Kidney (tissue), 14 donors: ENCODE data around the gene ZNF646. TPM values are rescaled to one million over a fixed set of nuclear protein-coding genes. Genes with fewer than 3 reads are reported as not detected.

Experiments
- DNase-seq, 5 donors: peaks; one replicate each; pipeline ENCODE4 v3.0.0-alpha.2; 2013 to 2020
- FAIRE-seq: peaks from 2 replicates; lab custom pipeline; 2012; peaks lifted over from hg19 to GRCh38; lab: Jason Lieb, UNC
- H3K27ac ChIP-seq, 2 donors: one replicate each; pipeline ENCODE4 v1.7.0; 2013; ENCODE audit warnings: low read depth in 2 of 2, low read length in 2 of 2, inconsistent platforms in 1 of 2
- H3K27me3 ChIP-seq: one replicate; pipeline ENCODE4 v1.7.1; 2013; ENCODE audit warnings: low read length, inconsistent platforms; ENCODE audit not compliant: control insufficient read depth, insufficient read depth
- H3K36me3 ChIP-seq, 3 donors: one replicate each; pipeline versions ENCODE4 v1.7.0 to v1.7.1; 2013; ENCODE audit warnings: low read length in 3 of 3, control low read depth in 1 of 3, inconsistent platforms in 1 of 3; ENCODE audit not compliant: insufficient read depth in 3 of 3, control insufficient read depth in 2 of 3
- H3K4me1 ChIP-seq, 3 donors: one replicate each; pipeline versions ENCODE4 v1.7.0 to v1.7.1; 2013; ENCODE audit warnings: low read length in 3 of 3, inconsistent platforms in 1 of 3, low read depth in 1 of 3; ENCODE audit not compliant: control insufficient read depth in 2 of 3, insufficient read depth in 2 of 3
- H3K4me3 ChIP-seq, 3 donors: one replicate each; pipeline versions ENCODE4 v1.7.0 to v1.8.1; 2013; ENCODE audit warnings: low read length in 3 of 3, control low read depth in 1 of 3, inconsistent platforms in 1 of 3
- H3K9ac ChIP-seq, 3 donors: one replicate each; pipeline versions ENCODE4 v1.7.0 to v1.7.1; 2013; ENCODE audit warnings: low read length in 3 of 3, control low read depth in 1 of 3, inconsistent platforms in 1 of 3
- H3K9me3 ChIP-seq, 3 donors: one replicate each; pipeline versions ENCODE4 v1.7.0 to v1.7.1; 2013; ENCODE audit warnings: low read length in 3 of 3, control low read depth in 1 of 3, inconsistent platforms in 1 of 3; ENCODE audit not compliant: control insufficient read depth in 2 of 3, insufficient read depth in 1 of 3
- intact Hi-C: fragments of 100-400 bp; cut with DNase I; formaldehyde crosslinking; loops from one replicate; pipeline ENCODE4 v1.11.1; 2022
- polyA plus RNA-seq: library from polyadenylated mRNA; stranded (reverse); fragments of 350-450 nt; fragmentation: Illumina TruSeq; extraction: RNeasy Lipid Tissue Mini Kit (QIAGEN cat#74804); gene quantifications from one replicate; pipeline ENCODE4 v1.2.3, GENCODE V29; 2014; ENCODE audit warnings: low read depth, low replicate concordance; ENCODE audit not compliant: insufficient read depth
- total RNA-seq: library from RNA; stranded (reverse); fragmentation: NEBNext Ultra II Directional; extraction: Animal tissue kit (Norgen Biotek cat#: 25700); gene quantifications from one replicate; pipeline ENCODE4 v1.2.1, GENCODE V29; 2021
- TF ChIP-seq, protein P1 (sequence below): IDR thresholded peaks from 3 replicates; pipeline ENCODE4 v1.5.1; 2012; ENCODE audit warnings: mild to moderate bottlenecking, moderate library complexity, borderline replicate concordance; ENCODE audit not compliant: insufficient read depth; ENCODE audit errors: extremely low read depth
- donor health status: control.
- donor health status: control.
- donor health status: control.
- donor health status: control.
- donor health status: control.
- donor health status: DM: yes; HTN: yes; CAD: no.
- donor health status: Normal renal cell carcinoma (clear cell type).

The ZNF646 gene
- total and polyA plus RNA-seq, 2 donors from 2014 or later, result 2.9 to 20.5 TPM

DNA sequence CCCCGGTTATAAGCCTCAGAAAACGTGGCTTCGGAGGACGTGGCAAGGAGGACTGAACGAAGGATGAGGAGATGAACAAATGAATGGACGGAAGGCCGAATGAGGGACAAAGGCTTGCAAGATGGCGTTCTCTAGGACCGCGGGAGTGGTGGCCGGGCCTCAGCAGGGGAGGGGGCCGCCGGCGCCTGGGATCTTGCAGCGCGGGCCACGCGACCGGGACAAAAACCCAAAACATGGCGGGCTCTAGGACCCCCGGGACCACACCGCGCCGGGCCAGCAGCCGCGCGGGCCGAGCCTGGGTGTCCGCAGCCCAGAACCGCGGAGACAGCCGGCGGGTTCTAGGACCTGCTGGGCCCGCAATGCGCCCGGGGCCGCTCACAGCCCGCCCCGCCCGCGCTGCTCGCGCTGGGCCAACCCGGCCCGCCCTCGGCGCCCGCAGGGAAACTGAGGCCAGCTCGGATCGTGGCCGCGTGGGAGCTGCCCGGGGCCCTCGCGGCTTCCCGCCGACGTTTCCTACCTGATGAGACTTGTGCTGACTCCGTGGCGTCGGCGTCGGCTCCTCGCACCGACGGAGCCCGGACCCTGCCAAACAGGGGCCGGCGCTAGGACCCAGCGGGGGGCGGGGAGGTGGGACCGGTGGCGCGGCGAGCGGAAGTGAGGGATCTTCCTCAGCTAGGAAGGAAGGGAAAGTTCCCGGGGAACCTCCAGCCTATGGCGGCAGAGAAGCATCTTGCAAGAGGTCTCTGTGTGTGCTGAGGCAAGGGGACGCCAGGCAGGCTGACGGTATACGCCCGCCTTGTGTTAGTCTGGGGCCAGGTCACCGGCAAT lies 866 bp upstream of the ZNF646 start:
- H3K4me1 ChIP-seq, result peaks cover 0 to 20% (median 4%) of the 10 kb centered on the region in 3 donors
- peak overlapping the region; percentile 90 to 99 (median 96) for H3K4me3 ChIP-seq
- TF ChIP-seq, protein P1, sequence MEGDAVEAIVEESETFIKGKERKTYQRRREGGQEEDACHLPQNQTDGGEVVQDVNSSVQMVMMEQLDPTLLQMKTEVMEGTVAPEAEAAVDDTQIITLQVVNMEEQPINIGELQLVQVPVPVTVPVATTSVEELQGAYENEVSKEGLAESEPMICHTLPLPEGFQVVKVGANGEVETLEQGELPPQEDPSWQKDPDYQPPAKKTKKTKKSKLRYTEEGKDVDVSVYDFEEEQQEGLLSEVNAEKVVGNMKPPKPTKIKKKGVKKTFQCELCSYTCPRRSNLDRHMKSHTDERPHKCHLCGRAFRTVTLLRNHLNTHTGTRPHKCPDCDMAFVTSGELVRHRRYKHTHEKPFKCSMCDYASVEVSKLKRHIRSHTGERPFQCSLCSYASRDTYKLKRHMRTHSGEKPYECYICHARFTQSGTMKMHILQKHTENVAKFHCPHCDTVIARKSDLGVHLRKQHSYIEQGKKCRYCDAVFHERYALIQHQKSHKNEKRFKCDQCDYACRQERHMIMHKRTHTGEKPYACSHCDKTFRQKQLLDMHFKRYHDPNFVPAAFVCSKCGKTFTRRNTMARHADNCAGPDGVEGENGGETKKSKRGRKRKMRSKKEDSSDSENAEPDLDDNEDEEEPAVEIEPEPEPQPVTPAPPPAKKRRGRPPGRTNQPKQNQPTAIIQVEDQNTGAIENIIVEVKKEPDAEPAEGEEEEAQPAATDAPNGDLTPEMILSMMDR, result peak; percentile 1
- peak overlapping the region; percentile 80 for H3K27ac ChIP-seq
- peak; percentile 94 to 97 (median 96) for DNase-seq
- no peaks in the 10 kb centered on the region for H3K9me3 ChIP-seq
- intact Hi-C loops, result no loop called here
- no peaks in the 10 kb centered on the region for H3K27me3 ChIP-seq
- peaks cover 0 to 12% (median 7%) of the 10 kb centered on the region in 3 donors for H3K36me3 ChIP-seq
- peak overlapping the region; percentile 72 to 98 (median 85) for H3K9ac ChIP-seq
- FAIRE-seq, result no peak

DNA sequence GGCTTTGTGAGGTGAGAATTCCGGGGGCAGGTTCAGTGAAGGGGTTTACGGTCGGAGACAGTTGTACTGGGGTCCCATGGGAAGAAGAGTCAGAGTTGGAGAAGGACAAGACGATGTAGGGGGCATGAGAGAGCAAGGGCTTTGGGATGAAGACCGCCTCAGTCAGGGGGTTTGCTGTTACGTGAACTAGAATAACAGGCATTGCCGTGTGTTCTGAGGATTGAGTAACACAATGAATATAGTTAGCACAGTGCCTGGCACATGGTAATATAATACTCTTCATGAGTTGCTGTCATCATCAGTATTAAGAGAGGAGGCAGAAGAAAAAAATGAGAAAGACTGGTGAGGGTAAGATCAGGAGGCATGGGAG lies 577 bp downstream of the ZNF646 start:
- H3K27me3 ChIP-seq, result no peaks in the 10 kb centered on the region
- H3K9ac ChIP-seq, result peak overlapping the region; percentile 78 to 98 (median 86)
- DNase-seq, result no peak
- peaks cover 0 to 20% (median 4%) of the 10 kb centered on the region in 3 donors for H3K4me1 ChIP-seq
- H3K27ac ChIP-seq, result peak overlapping the region in 1 of 2 donors; percentile 86
- peak overlapping the region; percentile 90 to 99 (median 96) for H3K4me3 ChIP-seq
- no peaks in the 10 kb centered on the region for H3K9me3 ChIP-seq
- FAIRE-seq, result no peak
- TF ChIP-seq, protein P1, result no peak
- intact Hi-C loops, result no loop called here
- peaks cover 0 to 25% (median 17%) of the 10 kb centered on the region in 3 donors for H3K36me3 ChIP-seq

DNA sequence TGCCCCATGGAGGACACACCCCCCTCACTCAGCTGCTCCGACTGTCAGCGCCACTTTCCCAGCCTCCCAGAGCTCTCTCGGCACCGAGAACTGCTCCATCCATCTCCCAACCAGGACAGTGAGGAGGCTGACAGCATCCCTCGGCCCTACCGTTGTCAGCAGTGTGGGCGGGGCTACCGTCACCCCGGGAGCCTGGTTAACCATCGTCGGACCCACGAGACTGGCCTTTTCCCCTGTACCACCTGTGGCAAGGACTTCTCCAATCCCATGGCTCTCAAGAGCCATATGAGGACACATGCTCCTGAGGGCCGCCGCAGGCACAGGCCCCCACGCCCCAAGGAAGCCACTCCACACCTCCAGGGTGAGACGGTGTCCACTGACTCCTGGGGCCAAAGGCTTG lies 2.1 kb downstream of the ZNF646 start:
- H3K9me3 ChIP-seq, result no peaks in the 10 kb centered on the region
- FAIRE-seq (no peak), DNase-seq (no peak)
- TF ChIP-seq, protein P1, result no peak
- H3K27me3 ChIP-seq, result no peaks in the 10 kb centered on the region
- no peak overlapping the region for H3K27ac ChIP-seq
- no peak overlapping the region for H3K9ac ChIP-seq
- intact Hi-C loops, result no loop called here
- H3K36me3 ChIP-seq, result peaks cover 4 to 25% (median 20%) of the 10 kb centered on the region in 3 donors
- H3K4me3 ChIP-seq, result no peak overlapping the region
- peaks cover 0 to 20% (median 4%) of the 10 kb centered on the region in 3 donors for H3K4me1 ChIP-seq
